CD4-positive, alpha-beta T cell treated with Interleukin-17A for 4 hours (primary cell): ENCODE measurements around the gene MAP6.

Source experiments
- DNase-seq: peaks from one replicate; pipeline ENCODE4 v3.0.0-alpha.2; 2020; ENCODE audit warnings: mixed read lengths

The MAP6 gene

DNA sequence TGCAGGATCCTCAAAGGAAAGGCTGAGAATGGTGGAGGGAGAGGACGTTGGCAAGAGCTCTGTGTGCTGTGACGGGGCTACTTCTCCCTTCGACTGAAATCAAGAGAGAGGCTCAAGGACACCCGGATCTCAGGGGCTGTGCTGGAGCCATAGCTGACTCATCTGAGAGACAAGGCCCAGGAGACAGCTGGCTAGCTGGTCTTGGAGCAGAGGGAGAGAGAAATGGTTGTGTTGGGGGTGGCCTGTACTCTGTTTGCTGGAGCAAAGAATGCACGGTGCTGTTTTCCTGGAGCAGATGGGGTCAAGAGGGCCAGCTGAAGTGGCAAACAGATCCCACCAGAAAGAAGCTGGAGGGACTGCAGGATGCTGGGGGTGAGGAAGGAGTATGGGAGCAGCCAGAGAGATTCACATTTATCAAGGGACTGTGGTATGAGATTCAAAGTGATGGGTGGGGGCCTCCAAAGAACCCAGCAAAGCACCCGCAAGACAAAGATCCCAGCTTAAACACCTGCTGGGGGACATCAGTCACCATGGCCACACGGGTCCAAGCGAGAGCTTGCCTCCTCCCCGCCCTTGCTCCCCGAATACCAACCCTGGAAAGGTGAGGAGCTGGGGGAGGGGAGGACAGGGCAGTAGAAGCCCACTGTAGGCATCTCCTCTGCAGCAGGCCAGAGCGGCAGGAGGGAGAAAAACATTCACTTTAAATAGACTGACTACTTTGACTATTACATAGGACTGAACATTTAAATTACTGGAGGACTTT lies 40.8 kb downstream of the MAP6 start:
- no peak for DNase-seq

DNA sequence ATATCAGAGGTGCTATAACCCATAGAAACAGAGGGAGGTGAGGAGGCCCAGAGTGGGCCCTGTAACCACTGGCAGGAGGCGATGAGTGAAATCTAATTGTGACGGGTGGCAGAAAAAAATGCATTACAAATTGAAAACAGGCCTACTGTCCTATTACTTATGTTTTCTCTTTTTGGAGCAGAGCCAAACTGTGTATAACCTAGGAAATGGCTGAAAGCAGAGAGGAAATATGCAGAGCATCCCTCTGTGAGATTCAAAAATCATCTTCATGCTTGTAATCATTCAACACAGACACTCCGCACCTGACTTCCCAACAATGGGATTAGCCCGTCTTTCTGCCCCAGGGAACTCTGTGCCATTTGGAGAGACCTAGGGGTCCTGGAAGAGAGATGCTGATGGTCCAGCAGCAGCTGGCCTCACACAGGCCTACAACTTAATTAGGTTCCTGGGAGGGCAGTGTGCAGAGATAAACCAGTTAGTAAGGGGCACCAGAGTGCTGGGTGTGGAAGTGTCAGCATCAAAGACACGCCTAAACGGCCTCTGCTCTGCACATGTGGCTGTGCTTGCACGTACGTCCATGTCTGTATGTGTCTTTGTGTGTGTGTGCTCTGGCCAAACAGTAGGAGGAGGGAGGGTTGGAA lies 41.8 kb downstream of the MAP6 start:
- no peak for DNase-seq

DNA sequence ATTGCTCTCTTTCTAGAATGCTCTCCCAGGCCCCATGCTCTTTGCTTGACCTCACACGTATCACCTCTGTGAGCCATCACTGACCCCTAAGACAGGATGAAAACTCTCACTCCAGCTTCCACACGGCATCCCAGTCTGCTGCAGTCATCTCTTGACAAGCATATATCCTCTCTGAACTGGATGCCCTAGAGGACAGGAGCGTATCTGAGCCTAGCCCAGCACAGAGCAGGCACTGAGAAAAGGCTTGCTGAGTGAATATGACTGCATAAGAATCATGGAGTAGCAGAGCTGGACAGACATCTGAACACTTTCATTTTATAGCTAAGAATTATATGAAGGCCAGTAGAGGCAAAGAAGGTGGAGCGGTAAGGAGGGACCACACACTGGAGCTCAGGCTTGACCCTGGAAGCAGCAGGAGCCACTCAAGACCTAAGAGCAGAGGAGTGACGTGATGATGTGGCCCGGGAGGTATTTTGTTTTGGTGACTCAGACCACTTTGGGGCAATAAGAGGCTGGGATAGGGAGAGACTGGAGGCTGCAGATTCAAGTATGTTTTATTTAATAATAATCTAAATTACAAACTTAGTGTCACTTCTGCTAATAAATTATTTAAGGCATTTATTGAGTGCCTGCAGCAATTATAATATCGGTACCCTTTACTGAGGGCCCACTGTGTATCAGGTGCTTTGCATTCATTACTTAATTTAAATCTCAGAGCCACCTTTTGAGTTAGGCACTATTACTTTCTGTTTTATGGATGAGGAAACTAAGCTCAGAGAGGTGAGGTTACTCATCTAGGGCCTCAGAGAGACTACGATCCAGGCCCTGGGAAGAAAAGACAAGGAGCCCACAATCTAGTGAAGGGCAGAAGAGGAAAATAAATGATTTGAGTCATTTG lies 42.6 kb downstream of the MAP6 start:
- no peak for DNase-seq

DNA sequence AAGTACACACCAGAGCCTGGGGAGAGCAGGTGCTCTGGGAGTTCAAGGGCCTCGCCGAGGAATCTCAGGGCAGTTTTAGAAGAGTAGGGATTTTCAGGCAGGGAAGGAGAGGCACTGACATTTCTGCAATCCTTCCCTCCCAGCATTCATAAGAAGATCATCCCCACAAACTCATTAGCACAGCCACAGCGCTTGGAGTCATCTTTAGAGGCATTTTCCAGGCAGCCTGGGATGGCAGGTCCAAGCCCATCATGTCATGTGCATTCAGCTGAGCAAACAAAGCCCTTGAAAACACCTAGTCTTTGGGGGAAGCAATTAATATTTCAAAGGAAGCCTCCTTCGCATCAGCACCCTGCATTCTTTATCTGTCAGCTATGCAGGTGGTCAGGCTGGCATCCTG lies 43.8 kb downstream of the MAP6 start:
- no peak for DNase-seq

DNA sequence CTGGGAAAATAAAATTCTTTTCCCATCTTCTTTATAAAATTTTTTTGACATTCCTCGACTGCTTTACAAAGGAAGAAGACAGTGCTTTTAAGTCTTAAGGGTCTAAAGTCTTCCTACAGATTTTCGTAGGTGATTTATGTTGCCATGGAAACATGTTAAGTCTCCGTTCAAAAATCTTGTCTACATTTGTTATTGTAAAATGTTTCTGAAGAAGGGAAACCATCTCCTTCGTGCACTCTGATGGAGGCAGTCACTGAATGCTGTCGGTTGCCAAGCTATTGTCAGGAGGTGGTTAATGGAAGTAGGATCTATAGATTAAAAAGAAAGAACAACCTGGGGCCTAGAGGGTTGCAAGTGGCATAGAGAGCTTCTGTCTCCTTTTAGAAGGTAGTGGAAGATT lies 52.6 kb downstream of the MAP6 start:
- no peak for DNase-seq

DNA sequence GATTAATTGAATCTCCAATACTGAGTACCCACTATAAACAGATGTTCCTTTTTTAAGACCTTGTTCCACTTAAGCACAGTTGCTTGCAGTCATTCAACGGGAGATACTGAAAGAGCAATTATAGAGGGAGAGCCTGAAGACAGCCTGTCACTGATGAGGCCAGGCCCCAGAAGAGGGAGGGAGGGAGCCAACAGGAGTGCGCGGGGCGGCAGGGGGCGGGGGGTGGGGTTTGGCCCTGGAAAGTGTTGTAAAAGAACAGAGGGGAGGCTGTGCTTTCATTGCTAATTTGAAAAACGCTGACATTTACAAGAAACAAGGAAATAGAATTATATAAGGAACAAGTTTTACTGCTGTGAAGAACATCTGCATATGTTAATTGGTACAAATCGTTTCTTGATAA lies 53.1 kb downstream of the MAP6 start:
- DNase-seq = no peak

DNA sequence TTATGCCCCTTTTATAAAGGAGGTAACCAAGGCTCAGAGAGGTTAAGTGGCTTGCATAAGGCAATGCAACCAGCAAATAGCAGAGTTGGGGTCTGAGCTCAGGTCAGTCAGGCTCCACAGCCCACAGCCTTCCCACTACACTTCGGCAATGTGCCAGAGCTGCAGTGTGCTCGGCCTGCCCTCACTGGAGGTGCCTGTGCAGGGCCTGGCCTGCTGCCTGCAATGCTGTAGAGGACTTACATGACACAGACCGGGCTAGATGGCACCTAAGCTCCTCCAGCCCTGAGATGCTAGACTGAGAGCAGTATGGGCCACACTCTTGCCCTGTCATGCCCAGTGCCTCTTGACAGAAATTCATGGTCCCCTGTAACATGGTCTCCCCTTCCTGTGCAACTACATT lies 57.0 kb downstream of the MAP6 start:
- DNase-seq = no peak

DNA sequence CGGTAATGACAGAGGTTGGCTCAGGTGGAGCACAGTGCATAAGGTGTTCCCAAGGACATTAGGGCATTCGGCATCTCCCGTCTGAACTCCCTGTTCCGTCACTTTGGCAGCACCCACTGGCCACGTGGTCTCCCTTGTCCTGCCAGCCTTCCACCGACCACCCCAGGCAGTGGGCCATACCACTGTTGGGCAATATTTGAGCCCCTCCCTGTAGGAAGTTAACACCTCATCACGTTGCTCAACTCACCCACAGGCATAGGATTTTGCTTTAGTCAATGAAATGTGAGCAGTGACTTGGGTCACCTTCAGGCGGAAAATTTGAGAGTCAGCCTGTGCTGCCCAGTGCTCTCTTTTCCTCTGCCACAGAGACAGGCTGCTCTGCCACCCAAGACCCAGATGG lies 62.7 kb downstream of the MAP6 start:
- DNase-seq = no peak

DNA sequence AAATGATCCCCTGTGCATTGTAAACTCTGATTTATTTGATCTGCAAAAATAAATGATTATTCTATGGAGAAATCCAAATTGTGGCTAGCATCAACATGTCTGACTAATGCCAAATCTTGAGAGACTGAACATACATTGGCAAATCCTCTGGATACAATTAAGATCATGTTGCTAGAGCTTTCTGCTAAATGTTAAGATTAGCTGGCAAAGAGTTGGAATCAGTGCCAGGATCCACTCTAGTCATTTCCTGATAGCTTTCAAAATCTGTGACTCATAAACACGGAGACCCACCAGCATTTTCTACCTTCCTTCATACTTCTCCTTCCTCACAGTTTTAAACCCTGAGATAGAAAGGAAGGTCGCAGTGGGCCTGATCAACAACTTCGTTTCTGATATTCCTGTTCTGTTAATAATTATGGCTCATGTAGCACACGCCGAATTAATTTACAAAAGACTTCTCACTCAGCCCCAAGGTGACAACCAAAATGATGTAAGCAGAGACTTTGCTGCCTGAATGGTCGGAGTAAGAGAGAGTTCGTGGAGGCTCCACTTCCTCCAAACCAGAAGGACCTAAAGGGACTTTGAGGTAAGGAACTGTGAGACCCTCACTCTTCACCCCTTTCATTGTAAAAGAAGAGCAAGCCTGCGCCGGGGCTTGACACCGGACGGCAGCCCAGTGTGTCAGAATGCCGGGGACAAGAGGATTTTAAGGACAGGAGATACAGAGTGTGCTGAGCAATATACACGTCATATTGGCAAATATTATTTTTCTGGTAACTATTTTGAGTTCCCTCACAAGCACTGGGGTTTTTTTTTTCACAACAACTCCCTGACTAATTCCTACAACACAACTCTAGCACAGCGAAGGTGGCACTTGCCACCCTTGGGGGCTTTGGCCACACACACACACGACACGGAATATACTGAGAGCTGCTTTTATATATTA lies 64.8 kb downstream of the MAP6 start:
- DNase-seq = no peak

DNA sequence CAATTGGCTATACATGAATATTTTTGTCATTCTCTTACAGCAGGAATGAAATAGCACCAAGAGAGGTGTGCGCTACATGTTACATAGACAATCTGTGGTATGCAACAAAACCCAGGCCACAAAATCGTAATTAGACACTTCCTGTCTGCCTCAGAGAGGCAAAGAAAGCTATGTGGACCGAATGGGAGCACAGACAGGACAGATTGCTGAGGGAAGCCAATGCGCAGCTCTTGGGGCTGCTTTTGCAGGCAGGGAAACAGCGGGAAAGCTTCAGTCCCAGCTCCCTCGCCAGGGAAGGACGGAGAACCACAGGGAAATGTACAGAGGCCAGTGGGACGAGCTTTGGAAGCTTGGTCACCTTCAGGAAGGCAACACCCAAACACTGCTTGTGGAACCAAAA lies 65.9 kb downstream of the MAP6 start:
- DNase-seq = no peak

DNA sequence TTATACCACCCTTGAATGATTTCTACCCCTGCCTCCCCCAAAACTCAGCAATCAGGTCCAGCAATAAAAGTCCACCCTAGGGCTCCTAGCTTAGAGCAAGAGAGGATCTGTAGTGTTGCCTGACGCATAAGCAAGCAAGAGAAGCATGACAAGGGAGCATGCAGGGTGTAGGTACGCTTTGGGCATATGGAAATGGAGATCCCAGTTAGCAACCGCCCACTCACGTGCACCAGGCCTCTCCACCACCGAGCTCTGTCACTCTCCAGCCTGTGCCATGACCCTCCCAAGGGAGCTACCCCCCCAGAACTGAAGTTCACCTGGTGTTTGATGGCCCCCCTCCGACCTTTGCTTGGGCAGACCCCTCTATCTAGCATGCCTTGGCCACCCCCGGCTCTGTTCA lies 67.3 kb downstream of the MAP6 start:
- DNase-seq = no peak

DNA sequence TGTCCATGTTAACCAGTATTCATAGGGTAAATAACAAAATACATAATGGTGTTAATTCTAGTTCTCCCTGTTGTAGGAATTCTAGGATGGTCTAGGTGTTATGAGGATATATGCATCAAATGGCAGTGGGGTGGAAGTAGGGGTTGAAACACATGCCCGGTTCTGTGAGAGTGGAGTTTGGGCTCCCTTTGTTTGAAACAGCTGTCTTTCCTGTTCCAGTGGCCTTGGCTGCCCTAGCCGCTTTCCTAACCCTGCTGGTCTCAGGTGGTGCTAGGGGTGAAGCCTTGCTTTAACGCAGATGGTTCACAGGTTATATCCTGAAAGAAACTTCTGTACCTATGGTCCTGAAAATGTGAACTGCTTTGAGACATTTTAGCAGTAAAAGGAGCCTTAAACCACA lies 68.5 kb downstream of the MAP6 start:
- no peak for DNase-seq

DNA sequence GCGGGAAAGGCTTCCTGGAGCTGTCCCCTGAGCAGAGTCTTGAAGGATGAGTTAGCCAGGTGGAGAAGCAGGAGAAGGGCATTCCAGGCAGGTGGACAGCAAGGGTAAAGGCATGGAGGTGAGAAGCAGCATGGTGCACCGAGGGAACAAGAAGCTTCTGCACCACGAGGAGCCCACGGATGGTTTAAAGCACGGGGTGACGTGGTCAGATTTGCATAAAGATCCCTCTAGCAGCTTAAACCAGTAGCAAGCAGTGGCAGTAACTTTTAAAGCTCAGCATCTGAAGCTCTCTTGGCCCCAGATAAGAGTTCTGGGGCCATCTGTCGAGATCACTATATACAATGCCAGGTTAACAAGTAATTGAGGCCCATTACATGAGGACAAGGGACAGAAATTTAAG lies 69.9 kb downstream of the MAP6 start:
- no peak for DNase-seq

DNA sequence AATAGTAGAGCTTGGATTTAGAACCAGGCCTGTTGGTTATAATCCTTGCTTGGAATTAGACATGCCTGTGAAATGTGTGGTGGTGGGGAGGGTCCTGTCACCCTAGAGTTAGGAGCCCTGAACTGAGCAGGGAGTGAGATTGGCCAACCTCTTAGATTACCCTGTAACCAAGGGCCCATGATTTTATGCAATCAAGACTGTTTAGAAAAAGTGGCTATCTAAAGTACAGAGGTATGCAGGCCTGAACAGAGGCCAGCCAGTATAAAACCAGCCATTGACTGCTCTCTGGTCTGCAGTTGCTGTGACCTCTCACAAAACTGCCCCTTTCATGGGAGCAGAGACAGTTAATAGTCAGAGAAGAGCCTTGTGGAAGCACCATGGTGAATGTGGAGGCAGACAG lies 70.6 kb downstream of the MAP6 start:
- DNase-seq = no peak

DNA sequence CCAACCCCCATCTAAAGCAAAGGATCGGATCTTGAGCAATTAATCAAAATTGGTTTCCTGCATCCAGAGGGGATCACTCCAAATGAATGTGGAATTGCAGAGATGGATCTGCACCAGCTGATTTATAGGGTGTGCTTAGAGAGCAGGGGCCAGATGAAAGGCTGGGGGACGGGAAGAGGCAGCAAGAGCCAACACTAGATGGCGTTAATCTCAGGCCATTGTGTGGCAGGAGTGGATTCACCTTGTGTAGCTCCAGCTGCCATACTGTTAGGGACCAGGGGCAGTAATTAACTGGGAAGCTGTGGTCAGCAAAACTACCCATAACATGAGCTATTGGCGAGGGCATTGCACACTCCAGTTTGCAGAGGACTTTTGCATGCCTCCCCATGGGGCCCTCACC lies 71.2 kb downstream of the MAP6 start:
- no peak for DNase-seq

DNA sequence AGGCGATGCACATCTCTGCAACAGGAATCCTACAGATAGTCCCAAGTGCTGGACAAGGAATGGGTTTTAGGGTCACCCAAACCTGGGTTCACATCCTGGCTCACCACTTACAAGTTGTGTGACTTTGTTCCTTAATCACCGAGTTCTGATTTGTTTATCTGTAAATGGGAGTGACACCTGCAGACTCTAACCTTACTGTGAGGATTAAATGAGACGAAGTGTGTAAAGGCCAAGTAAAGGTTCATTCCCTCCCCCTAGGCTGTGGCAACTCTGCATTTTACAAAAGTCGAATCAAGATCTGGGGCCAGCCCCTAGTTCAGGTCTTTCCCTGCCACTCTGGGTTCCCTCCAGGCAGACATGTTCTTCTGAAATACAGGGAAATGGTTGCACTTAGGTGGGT lies 71.9 kb downstream of the MAP6 start:
- DNase-seq = no peak

DNA sequence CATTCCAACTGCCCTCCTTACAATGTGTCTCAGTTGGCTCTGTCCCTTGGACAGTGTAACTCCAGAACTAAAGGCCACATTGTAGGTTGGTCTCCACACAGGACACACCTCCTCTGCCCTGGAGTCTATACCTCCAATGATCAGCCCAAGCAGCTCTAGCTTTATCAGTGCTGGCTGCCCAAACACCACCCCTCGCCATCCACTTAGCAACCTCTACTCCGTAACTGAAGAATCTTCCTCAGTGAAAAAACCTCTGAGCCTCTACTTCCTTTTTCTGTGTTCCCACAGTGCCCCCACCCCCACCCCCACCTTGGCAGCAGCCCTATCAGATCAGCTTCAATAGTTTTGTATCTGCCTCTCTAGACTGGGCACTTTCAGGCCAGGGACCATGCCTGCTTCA lies 73.4 kb downstream of the MAP6 start:
- DNase-seq = no peak

DNA sequence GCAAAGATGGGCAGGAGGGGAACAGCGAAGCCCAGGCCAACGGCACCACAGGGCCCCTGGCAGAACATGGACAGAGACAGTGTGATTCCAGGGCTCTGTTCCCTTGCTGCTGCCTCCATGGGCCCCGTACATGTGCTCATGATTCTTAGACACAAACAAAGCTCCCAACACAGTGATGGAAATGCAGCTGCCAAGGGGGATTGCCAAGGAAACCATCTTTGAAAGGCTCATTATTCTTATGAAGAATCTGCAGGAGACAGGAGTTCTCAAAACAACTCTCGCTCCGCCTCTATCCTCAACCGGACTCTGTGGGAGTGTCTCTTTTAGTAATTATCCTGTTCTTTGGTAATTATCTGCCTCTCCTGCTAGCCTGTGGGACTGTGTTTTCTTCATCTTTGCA lies 74.6 kb downstream of the MAP6 start:
- no peak for DNase-seq

DNA sequence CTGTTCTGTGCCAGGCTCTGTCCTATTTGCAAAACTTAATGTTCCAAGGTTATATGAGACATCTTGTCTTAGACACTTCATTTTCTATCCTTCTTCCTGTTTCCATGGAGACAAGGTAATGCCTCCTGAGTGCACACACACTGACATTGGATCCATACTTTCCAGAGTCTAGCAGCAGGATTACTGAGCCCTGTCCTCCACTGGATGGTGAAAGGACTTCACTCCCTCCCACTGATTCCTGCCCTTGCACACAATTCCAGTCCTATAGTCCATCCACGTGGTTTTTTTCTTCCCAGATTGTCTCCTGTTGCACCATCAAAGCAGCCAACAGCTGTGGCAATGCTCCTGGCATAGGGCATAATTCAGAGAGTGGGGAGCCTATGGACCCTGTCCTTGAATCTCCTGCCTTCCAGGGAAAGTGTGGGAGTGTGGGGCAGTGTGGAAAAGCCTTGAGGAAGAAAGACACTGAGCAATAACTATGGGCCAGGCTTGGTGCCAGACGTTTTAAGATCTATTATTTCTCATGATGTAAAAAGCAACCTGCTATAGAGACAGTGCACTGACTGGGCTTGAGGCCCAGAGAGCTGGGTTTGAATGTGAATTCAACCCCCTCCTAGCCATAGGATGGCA lies 75.4 kb downstream of the MAP6 start:
- DNase-seq = no peak

DNA sequence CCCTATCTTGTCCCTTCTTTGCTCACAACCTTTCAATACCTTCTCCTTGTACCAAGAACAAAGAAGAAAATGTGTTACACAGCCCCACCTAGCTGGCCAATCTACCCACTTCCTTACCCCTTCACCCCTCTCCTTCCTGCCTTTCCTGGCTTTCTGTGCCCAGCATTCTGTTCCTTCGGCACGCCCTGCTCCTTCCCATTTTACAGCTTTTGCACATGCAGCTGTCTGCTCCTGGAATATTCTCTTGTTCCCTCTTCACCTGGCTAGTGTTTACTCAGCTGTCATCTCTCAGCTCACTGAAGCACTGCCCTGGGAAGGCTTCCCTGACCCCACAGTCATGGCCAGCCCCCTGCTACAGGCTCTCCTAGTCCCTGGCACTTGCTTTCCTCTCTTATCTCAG lies 76.1 kb downstream of the MAP6 start:
- DNase-seq = no peak

DNA sequence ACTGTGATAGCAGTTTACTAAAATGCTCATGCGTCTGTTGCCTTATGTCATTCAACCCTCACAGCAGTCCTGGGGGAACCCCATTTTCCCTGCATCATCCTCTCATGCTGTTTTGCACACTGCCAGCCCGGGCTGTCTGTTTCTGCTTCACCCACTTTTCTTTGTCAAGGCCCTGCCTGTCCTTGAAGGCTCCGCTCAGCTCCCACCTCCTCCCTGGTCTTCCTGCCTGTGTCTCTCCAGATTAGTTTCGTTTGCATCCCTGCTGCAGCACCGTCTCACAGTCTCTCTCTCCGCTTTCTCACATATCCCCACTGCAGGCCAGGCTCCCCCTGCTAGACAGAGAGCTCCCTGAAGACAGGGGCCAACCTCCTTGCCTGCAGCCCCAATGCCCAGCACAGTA lies 76.9 kb downstream of the MAP6 start:
- DNase-seq = no peak

DNA sequence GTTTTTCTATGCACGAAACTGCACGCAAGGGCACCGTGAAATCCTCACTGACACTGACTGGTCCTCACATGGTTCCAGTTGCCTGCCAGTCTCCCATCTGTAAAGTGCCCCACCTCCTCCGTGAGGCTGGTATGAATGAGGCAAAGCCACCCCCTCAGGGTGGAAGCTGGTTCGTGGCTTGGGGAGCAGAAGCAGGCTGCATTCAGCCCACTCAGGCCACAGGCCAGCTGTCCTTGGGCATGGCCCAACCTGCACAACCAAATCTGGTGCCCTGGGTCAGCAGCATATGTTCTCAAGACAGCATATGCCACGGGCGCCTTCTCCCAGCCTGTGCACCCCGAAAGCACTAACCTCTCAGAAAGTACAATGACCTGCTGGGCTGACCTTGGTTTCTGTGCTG lies 77.5 kb downstream of the MAP6 start:
- DNase-seq = no peak
